Peyer's patch (tissue), 4 donors: ENCODE measurements around the gene AHI1. TPM values are rescaled to one million over a fixed set of nuclear protein-coding genes. Genes with fewer than 3 reads are reported as not detected.

ENCODE experiments used
- DNase-seq, 3 donors: peaks; one replicate each; pipeline ENCODE4 v3.0.0-alpha.2; 2017 to 2019
- H3K27ac ChIP-seq, 4 donors: fragments of 200-600 bp; sonication (generic); one replicate each; pipeline ENCODE4 v1.5.1; 2016 to 2019
- H3K27me3 ChIP-seq, 2 donors: fragments of 200-600 bp; sonication (generic); one replicate each; pipeline ENCODE4 v1.5.1; 2019
- H3K36me3 ChIP-seq, 3 donors: fragments of 200-600 bp; sonication (generic); one replicate each; pipeline ENCODE4 v1.5.1; 2016 to 2019
- H3K4me1 ChIP-seq, 4 donors: fragments of 200-600 bp; sonication (generic); one replicate each; pipeline ENCODE4 v1.5.1; 2016 to 2019
- H3K4me3 ChIP-seq, 4 donors: fragments of 200-600 bp; sonication (generic); 1 replicate in 3 of 4; 2 replicates in 1 of 4; pipeline ENCODE4 v1.5.1; 2016 to 2019; ENCODE audit warnings: mild to moderate bottlenecking in 1 of 4
- H3K9me3 ChIP-seq, 4 donors: fragments of 200-600 bp; sonication (generic); one replicate each; pipeline ENCODE4 v1.5.1; 2016 to 2019; ENCODE audit warnings: mild to moderate bottlenecking in 1 of 4
- CTCF ChIP-seq, 6 experiments: fragments of 450-650 bp in 4 of 6; fragments of 200-600 bp in 2 of 6; sonication (generic) in 1 of 6; IDR thresholded peaks; one replicate each; pipeline ENCODE4 v1.5.1; 2017 to 2019; ENCODE audit warnings: antibody characterized with exemption in 6 of 6, mild to moderate bottlenecking in 3 of 6, moderate library complexity in 1 of 6
- POLR2A ChIP-seq, 2 donors: fragments of 450-650 bp; IDR thresholded peaks; one replicate each; pipeline ENCODE4 v1.5.1; 2017; ENCODE audit warnings: antibody characterized with exemption in 2 of 2, mild to moderate bottlenecking in 2 of 2, moderate library complexity in 2 of 2
- total RNA-seq, 4 donors: library from RNA; depleted of rRNA; stranded (reverse); fragments of >200 nt; gene quantifications; one replicate each; pipeline ENCODE4 v1.1.0, GENCODE V29; 2016

The AHI1 gene
- total RNA-seq, 4 donors from 2014 or later = 4.4 to 141 (median 17.6) TPM

DNA sequence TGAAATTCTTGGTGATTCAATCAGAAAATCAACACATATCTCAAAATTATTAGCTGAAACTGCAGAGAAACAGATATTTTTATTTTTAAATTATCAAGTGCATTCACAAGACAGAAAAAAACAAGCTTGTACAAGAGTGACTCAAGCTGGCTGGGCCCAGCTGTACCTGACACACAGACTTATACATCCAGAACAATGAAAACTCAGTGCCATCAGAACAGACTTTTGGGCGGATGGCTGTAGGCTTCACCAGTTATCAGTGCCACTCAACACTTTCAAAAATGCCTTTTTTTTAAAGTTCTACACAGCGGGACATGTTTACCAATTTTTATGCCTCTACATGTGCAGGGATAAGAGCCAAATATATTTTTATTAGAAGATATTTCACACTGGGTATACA lies 213.6 kb downstream of the AHI1 start:
- TF ChIP-seq CTCF (IDR thresholded peaks at IDR 0.05) = no peak
- TF ChIP-seq POLR2A (IDR thresholded peaks at IDR 0.05) = no peak
- H3K4me3 ChIP-seq = no peak overlapping the region
- no peaks in the 10 kb centered on the region for H3K9me3 ChIP-seq
- no peaks in the 10 kb centered on the region for H3K27me3 ChIP-seq
- H3K36me3 ChIP-seq = no peaks in the 10 kb centered on the region
- no peak for DNase-seq
- no peak overlapping the region for H3K27ac ChIP-seq
- H3K4me1 ChIP-seq = no peaks in the 10 kb centered on the region

DNA sequence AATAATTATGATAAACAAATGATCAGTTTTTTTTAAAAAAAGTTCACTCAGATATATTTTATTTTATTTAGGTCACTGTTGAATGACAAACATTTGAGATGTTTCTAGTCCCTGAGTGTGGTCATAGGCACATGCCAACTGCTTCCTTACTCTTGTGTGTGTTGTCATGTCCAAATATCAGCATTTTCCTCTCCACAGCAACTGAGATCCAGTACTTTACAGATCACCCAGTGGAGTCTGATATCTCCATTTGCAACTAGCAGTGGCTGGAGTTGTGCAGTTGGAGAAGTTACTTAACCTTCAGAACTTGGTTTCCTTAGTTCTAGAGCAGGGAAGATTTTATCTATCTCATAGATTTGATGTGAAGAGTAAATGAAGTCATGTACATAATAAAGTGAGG lies 215.1 kb downstream of the AHI1 start:
- Histone ChIP-seq H3K4me1 (no peaks in the 10 kb centered on the region), H3K27ac (no peak overlapping the region), H3K4me3 (no peak overlapping the region), H3K36me3 (no peaks in the 10 kb centered on the region), H3K27me3 (no peaks in the 10 kb centered on the region), H3K9me3 (no peaks in the 10 kb centered on the region)
- TF ChIP-seq POLR2A (IDR thresholded peaks at IDR 0.05) (no peak), CTCF (IDR thresholded peaks at IDR 0.05) (no peak)
- DNase-seq = no peak

DNA sequence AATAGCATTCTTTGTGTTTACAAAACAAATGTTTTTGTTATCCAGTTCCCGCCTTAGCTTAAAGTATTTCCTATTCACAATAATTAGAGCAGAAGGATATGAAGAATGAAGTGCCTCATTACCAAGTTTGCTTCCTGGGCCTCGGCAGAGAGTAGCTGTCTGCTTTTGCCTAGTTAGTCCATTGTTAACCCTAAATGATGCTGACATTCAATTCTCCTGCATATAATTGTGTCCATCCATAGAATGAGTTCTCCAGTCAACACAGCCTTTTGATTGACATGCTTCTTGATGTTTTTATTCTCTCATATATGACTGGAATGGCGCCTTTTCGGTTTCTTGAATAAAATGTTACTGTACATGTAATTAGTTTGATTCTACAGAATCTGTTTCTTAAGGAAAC lies 215.6 kb downstream of the AHI1 start:
- no peaks in the 10 kb centered on the region for H3K9me3 ChIP-seq
- no peaks in the 10 kb centered on the region for H3K27me3 ChIP-seq
- H3K4me1 ChIP-seq = no peaks in the 10 kb centered on the region
- H3K36me3 ChIP-seq = no peaks in the 10 kb centered on the region
- no peak for TF ChIP-seq CTCF (IDR thresholded peaks at IDR 0.05)
- no peak for TF ChIP-seq POLR2A (IDR thresholded peaks at IDR 0.05)
- DNase-seq = no peak
- H3K27ac ChIP-seq = no peak overlapping the region
- no peak overlapping the region for H3K4me3 ChIP-seq

DNA sequence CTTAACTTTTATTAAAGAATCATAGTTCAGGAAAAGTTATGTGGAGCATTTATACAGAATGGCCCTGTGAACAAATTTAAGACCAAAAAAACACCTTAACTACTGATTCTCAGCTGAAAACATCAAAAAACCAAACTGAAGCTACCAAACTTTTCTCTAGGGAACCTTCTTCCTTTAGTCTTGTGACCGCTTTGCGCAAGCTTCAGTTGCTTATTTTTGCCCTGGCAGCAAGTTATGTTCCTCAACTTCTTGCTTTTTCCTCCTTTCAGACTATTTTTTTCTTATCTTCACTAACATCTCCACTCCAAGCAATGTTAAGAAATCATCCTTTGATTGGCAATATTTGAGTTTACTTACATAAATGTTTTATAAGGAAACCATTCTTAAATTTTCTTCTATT lies 216.3 kb downstream of the AHI1 start:
- Histone ChIP-seq H3K4me1 (no peaks in the 10 kb centered on the region), H3K27ac (no peak overlapping the region), H3K9me3 (no peaks in the 10 kb centered on the region), H3K36me3 (no peaks in the 10 kb centered on the region), H3K27me3 (no peaks in the 10 kb centered on the region), H3K4me3 (no peak overlapping the region)
- TF ChIP-seq POLR2A (IDR thresholded peaks at IDR 0.05) (no peak), CTCF (IDR thresholded peaks at IDR 0.05) (no peak)
- no peak for DNase-seq

GRCh38 chr6:135280375-135281136 lies 217.0 kb downstream of the AHI1 start:
- Histone ChIP-seq H3K9me3 (no peaks in the 10 kb centered on the region), H3K4me3 (no peak overlapping the region), H3K4me1 (no peaks in the 10 kb centered on the region), H3K36me3 (no peaks in the 10 kb centered on the region), H3K27ac (no peak overlapping the region), H3K27me3 (no peaks in the 10 kb centered on the region)
- no peak for DNase-seq
- TF ChIP-seq POLR2A (IDR thresholded peaks at IDR 0.05) (no peak), CTCF (IDR thresholded peaks at IDR 0.05) (no peak)
